ENCODE data around the gene CLIP1. TPM values are rescaled to one million over a fixed set of nuclear protein-coding genes. Genes with fewer than 3 reads are reported as not detected.

The CLIP1 gene
- total and polyA plus RNA-seq, 2 of the 13 experiments (the other 11 are each of a cell fraction or from before 2014, with no cell fraction given): 28.9 to 43.7 TPM

DNA sequence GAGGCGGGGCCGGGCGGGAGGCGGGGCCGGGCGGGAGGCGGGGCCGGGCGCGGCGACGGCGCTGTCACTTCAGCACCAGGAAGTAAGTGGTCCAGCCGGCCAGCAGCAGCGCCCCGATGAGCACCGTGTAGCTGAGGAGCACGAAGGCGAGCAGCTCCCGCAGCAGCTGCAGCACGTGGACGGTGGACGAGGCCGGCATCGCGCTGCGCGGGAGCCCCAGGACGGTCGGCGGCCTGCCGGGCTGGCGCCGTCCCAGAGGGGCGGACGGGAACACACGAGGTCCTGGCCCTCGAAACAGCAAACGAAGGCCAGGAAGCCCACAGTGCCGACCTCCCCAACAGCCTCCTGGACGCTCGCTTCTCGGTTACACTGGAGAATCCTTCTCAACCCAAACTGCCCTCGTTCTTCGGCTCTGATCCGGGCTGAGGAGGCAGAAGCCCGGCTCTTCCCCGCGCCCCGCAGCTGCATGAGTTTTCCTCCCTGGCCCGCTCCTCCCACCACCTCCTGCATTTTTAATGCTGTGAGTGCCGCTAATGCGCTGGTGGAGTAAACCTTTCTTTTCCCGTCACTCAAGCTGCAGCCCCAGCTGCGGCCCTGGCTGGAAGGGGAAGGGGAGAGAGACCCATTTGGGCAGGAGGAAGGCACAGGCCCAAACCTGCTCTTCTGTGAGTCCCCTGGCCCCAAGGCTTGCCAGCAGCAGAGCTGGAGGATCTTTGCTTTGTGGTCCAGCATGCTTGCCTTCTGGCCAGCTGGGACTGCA lies 195.9 kb downstream of the CLIP1 start (continued):
- TF ChIP-seq TBX2 (CRISPR knock-in tag; IDR thresholded peaks at IDR 0.05; ENCODE audit: borderline replicate concordance) (peak; percentile 24; the same call in 1 of the 2 replicates), ZNF367 (CRISPR knock-in tag; IDR thresholded peaks at IDR 0.05; ENCODE audit: borderline replicate concordance) (peak; percentile 97; the same call in 1 of the 2 replicates), POLR2AphosphoS2 (IDR thresholded peaks at IDR 0.05; ENCODE audit: low read depth, low read length) (no peak), TCF7 (IDR thresholded peaks at IDR 0.05; ENCODE audit: low read depth) (no peak), KDM1A (CRISPR knock-in tag; IDR thresholded peaks at IDR 0.05) (no peak), ZNF253 (CRISPR knock-in tag; IDR thresholded peaks at IDR 0.05; ENCODE audit: borderline replicate concordance) (peak; percentile 92), ZNF589 (CRISPR knock-in tag; conservative IDR thresholded peaks at IDR 0.05) (peak; percentile 92), NFYB (CRISPR knock-in tag; IDR thresholded peaks at IDR 0.05) (no peak), ZNF12 (CRISPR knock-in tag; IDR thresholded peaks at IDR 0.05) (peak; percentile 73; the same call in 1 of the 2 replicates), ZNF431 (CRISPR knock-in tag; IDR thresholded peaks at IDR 0.05; ENCODE audit: borderline replicate concordance, low read depth) (peak; percentile 95; the same call in 1 of the 2 replicates), NR2C2 (CRISPR knock-in tag; IDR thresholded peaks at IDR 0.05; ENCODE audit: borderline replicate concordance) (no peak), ZSCAN22 (CRISPR knock-in tag; IDR thresholded peaks at IDR 0.05) (peak; percentile 36; the same call in 1 of the 2 replicates), ZNF737 (CRISPR knock-in tag; IDR thresholded peaks at IDR 0.05; ENCODE audit: borderline replicate concordance) (peak; percentile 74; the same call in 1 of the 2 replicates), PITX1 (CRISPR knock-in tag; IDR thresholded peaks at IDR 0.05) (no peak; the same call in 1 of the 2 replicates), HES4 (CRISPR knock-in tag; IDR thresholded peaks at IDR 0.05; ENCODE audit: borderline replicate concordance) (peak; percentile 98), ZNF777 (CRISPR knock-in tag; IDR thresholded peaks at IDR 0.05) (peak; percentile 71), PLRG1 (conservative IDR thresholded peaks at IDR 0.05) (no peak), ZSCAN12 (CRISPR knock-in tag; IDR thresholded peaks at IDR 0.05) (peak; percentile 98)
- TF ChIP-seq, protein P1, sequence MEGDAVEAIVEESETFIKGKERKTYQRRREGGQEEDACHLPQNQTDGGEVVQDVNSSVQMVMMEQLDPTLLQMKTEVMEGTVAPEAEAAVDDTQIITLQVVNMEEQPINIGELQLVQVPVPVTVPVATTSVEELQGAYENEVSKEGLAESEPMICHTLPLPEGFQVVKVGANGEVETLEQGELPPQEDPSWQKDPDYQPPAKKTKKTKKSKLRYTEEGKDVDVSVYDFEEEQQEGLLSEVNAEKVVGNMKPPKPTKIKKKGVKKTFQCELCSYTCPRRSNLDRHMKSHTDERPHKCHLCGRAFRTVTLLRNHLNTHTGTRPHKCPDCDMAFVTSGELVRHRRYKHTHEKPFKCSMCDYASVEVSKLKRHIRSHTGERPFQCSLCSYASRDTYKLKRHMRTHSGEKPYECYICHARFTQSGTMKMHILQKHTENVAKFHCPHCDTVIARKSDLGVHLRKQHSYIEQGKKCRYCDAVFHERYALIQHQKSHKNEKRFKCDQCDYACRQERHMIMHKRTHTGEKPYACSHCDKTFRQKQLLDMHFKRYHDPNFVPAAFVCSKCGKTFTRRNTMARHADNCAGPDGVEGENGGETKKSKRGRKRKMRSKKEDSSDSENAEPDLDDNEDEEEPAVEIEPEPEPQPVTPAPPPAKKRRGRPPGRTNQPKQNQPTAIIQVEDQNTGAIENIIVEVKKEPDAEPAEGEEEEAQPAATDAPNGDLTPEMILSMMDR (CRISPR knock-in tag; IDR thresholded peaks at IDR 0.05): no peak
- TF ChIP-seq, protein P2, sequence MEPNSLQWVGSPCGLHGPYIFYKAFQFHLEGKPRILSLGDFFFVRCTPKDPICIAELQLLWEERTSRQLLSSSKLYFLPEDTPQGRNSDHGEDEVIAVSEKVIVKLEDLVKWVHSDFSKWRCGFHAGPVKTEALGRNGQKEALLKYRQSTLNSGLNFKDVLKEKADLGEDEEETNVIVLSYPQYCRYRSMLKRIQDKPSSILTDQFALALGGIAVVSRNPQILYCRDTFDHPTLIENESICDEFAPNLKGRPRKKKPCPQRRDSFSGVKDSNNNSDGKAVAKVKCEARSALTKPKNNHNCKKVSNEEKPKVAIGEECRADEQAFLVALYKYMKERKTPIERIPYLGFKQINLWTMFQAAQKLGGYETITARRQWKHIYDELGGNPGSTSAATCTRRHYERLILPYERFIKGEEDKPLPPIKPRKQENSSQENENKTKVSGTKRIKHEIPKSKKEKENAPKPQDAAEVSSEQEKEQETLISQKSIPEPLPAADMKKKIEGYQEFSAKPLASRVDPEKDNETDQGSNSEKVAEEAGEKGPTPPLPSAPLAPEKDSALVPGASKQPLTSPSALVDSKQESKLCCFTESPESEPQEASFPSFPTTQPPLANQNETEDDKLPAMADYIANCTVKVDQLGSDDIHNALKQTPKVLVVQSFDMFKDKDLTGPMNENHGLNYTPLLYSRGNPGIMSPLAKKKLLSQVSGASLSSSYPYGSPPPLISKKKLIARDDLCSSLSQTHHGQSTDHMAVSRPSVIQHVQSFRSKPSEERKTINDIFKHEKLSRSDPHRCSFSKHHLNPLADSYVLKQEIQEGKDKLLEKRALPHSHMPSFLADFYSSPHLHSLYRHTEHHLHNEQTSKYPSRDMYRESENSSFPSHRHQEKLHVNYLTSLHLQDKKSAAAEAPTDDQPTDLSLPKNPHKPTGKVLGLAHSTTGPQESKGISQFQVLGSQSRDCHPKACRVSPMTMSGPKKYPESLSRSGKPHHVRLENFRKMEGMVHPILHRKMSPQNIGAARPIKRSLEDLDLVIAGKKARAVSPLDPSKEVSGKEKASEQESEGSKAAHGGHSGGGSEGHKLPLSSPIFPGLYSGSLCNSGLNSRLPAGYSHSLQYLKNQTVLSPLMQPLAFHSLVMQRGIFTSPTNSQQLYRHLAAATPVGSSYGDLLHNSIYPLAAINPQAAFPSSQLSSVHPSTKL (CRISPR knock-in tag; IDR thresholded peaks at IDR 0.05): peak; percentile 52; the same call in 1 of the 2 replicates
- TF ChIP-seq, protein P3, sequence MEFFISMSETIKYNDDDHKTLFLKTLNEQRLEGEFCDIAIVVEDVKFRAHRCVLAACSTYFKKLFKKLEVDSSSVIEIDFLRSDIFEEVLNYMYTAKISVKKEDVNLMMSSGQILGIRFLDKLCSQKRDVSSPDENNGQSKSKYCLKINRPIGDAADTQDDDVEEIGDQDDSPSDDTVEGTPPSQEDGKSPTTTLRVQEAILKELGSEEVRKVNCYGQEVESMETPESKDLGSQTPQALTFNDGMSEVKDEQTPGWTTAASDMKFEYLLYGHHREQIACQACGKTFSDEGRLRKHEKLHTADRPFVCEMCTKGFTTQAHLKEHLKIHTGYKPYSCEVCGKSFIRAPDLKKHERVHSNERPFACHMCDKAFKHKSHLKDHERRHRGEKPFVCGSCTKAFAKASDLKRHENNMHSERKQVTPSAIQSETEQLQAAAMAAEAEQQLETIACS (CRISPR knock-in tag; IDR thresholded peaks at IDR 0.05): peak; percentile 40; the same call in 1 of the 2 replicates
- TF ChIP-seq, protein P4, sequence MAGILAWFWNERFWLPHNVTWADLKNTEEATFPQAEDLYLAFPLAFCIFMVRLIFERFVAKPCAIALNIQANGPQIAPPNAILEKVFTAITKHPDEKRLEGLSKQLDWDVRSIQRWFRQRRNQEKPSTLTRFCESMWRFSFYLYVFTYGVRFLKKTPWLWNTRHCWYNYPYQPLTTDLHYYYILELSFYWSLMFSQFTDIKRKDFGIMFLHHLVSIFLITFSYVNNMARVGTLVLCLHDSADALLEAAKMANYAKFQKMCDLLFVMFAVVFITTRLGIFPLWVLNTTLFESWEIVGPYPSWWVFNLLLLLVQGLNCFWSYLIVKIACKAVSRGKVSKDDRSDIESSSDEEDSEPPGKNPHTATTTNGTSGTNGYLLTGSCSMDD (CRISPR knock-in tag; IDR thresholded peaks at IDR 0.05): peak; percentile 96
